Smooth muscle cell of the umbilical artery (primary cell): ENCODE measurements around the gene SLC25A34. TPM values are rescaled to one million over a fixed set of nuclear protein-coding genes. Genes with fewer than 3 reads are reported as not detected.

Experiments used
- total RNA-seq: library from RNA; depleted of rRNA; stranded (reverse); fragments of >200 nt; gene quantifications from 2 replicates; pipeline ENCODE4 v1.2.3, GENCODE V29; 2014

SLC25A34 gene
- 0.30 and 0.69 TPM in 2 replicates for total RNA-seq

DNA sequence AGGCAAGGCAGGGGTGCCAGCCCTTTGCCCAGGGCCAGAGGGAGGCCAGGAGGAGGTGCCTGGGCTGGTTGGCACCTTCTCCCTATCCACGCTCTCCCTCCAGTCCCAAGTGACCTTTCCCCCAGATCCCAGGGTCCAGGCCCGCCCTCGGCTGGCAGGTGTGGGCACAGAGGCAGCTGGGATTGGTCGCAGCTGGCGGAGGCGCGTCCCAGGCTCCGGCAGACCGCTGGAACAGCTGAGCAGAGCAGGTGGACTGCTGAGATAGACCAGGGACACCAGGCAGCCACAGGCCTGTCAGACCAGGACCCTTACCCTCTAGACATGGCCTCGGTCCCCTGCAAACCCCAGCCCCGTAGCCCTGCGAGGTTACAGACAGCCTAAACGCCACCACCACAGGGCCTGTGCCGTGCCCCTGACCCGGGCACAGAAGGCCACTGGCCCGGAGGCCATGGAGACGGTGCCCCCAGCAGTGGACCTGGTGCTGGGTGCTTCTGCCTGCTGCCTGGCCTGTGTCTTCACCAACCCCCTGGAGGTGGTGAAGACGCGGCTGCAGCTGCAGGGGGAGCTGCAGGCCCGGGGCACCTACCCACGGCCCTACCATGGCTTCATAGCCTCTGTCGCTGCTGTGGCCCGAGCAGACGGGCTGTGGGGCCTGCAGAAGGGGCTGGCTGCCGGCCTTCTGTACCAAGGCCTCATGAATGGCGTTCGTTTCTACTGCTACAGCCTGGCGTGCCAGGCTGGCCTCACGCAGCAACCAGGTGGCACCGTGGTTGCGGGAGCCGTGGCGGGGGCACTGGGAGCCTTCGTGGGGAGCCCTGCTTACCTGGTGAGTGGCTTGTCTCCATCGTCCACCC, at the start of gene SLC25A34:
Gene SLC25A34, plus strand, starts transcription at position 221 of the 854 bp plus-strand sequence. Its CDS starts 228 bp downstream, at position 449.

DNA sequence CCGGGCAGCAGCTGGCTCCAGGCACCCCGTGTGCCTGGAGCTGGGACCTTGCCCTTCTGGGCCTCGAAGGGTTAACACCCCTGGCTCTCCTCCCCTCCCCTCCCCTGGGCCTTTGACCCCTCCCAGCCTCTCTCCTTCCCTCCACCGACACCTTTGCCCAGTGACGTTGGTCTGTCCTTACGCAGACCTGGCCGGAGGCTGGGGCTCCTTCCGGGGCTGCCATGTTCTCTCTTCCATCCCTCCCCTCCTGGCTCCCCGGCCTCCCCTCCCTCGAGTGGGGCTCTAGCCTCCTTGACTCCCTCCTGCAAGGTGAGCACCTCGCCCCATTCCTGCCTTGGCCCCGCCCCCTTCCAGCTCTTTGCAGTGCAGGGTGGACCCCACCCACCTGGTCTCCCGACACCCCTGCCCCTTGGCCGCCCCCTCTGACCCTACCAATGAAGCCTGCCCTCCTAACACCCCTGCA, 6.3 kb downstream of the SLC25A34 start, which contains the start of gene TMEM82:
Gene TMEM82, plus strand, starts transcription at position 161 of the 463 bp plus-strand sequence. Its CDS starts 61 bp downstream, at position 222.

DNA sequence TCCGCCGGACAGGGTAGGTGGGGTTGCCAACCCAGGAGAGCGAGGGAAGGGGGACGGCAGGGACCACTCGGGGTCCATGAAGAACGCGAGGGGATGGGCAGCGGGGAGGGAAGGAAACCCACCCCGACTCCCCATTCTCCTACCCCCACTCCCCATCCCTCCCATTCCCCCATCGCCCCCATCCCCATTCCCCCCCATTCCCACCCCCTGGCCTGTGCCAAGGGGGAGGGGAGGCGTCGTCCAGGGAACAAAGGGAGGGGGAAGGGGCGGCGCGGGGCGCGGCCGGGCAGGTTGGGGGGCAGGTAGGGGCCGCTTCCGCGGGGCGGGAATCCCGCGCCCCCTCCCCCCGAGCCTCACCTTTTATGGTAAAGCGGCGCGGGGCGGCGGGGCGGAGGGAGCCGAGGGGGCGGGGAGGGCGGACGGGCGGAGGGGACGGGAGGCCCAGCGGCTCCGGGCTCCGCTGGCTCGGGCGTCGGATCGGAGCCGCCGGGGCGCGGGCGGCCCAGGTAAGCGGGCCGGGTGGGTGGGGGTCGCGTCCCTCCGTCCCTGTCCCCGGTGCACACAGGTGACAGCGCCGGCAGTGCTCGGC, 22.4 kb downstream of the SLC25A34 start, which contains the start of gene FBLIM1:
Gene FBLIM1, plus strand, starts transcription at position 453 of the 589 bp plus-strand sequence. CDS start 6,189 bp downstream, outside the sequence.

Other genes starting within 250 kb of the SLC25A34 start
- 5.6 and 6.2 TPM in 2 replicates for gene CASP9, start 212.0 kb upstream of the SLC25A34 start, total RNA-seq
- gene DNAJC16, start 209.4 kb upstream of the SLC25A34 start, total RNA-seq, result 21.7 and 25.7 TPM in 2 replicates
- gene AGMAT, start 151.2 kb upstream of the SLC25A34 start, total RNA-seq, result 1.5 and 2.0 TPM in 2 replicates
- gene DDI2, start 118.8 kb upstream of the SLC25A34 start, total RNA-seq, result 17.8 and 20.3 TPM in 2 replicates
- 53.4 and 63.8 TPM in 2 replicates for gene PLEKHM2, start 51.9 kb upstream of the SLC25A34 start, total RNA-seq
- gene TMEM82, start 6.2 kb downstream of the SLC25A34 start, total RNA-seq, result not detected in 2 replicates
- gene FBLIM1, start 22.5 kb downstream of the SLC25A34 start, total RNA-seq, result 99.2 and 141 TPM in 2 replicates
- 1.0 and 2.1 TPM in 2 replicates for gene UQCRHL, start 71.4 kb downstream of the SLC25A34 start, total RNA-seq
- gene SPEN, start 111.4 kb downstream of the SLC25A34 start, total RNA-seq, result 24.9 and 49.3 TPM in 2 replicates
- 37.4 and 37.5 TPM in 2 replicates for gene ZBTB17, start 239.8 kb downstream of the SLC25A34 start, total RNA-seq